Measurements from ENCODE around the gene F7.
"Not testable (repeated sequence)": the region's sequence is repeated elsewhere in the genome, so short reads cannot be mapped to it uniquely, and the experiment has no call there.

The F7 gene

GRCh38 chr13:113153810-113154748 lies 48.5 kb downstream of the F7 start:
- DNase-seq (ENCODE audit: low read depth): peak; percentile 45

- no peak for DNase-seq (ENCODE audit: low read depth)
Observed at GRCh38 chr13:113155201-113155600, 49.6 kb downstream of the F7 start.

GRCh38 chr13:113155982-113156655 lies 50.5 kb downstream of the F7 start:
- no peak for DNase-seq (ENCODE audit: low read depth)

- DNase-seq (ENCODE audit: low read depth): no peak
Observed at GRCh38 chr13:113157206-113157928, 51.8 kb downstream of the F7 start.

- DNase-seq (ENCODE audit: low read depth): no peak
Observed at GRCh38 chr13:113157929-113158747, 52.5 kb downstream of the F7 start, which contains the start of gene PROZ. Gene PROZ (plus strand): TSS chr13:113158648. CDS start chr13:113158661, 13 bp downstream.

- DNase-seq (ENCODE audit: low read depth): no peak
Observed at GRCh38 chr13:113158946-113159345, 53.4 kb downstream of the F7 start.

GRCh38 chr13:113159701-113160100 lies 54.1 kb downstream of the F7 start:
- no peak for DNase-seq (ENCODE audit: low read depth)

GRCh38 chr13:113160983-113161382 lies 55.4 kb downstream of the F7 start:
- no peak for DNase-seq (ENCODE audit: low read depth)

- no peak for DNase-seq (ENCODE audit: low read depth)
Observed at GRCh38 chr13:113161433-113161832, 55.8 kb downstream of the F7 start.

- not testable (repeated sequence) for DNase-seq (ENCODE audit: low read depth)
Observed at GRCh38 chr13:113161975-113162374, 56.4 kb downstream of the F7 start.

- DNase-seq (ENCODE audit: low read depth): no peak
Observed at GRCh38 chr13:113162783-113163685, 57.4 kb downstream of the F7 start.

GRCh38 chr13:113164492-113164891 lies 58.9 kb downstream of the F7 start:
- no peak for DNase-seq (ENCODE audit: low read depth)

- DNase-seq (ENCODE audit: low read depth): no peak
Observed at GRCh38 chr13:113166266-113166665, 60.7 kb downstream of the F7 start.

- DNase-seq (ENCODE audit: low read depth): no peak
Observed at GRCh38 chr13:113166681-113167080, 61.1 kb downstream of the F7 start.

- no peak for DNase-seq (ENCODE audit: low read depth)
Observed at GRCh38 chr13:113167155-113167554, 61.6 kb downstream of the F7 start.

- no peak for DNase-seq (ENCODE audit: low read depth)
Observed at GRCh38 chr13:113167575-113167974, 62.0 kb downstream of the F7 start.

- no peak for DNase-seq (ENCODE audit: low read depth)
Observed at GRCh38 chr13:113168211-113168610, 62.6 kb downstream of the F7 start.

- no peak for DNase-seq (ENCODE audit: low read depth)
Observed at GRCh38 chr13:113169277-113170272, 64.0 kb downstream of the F7 start.
